Ectodermal cell (in vitro differentiated cells): ENCODE results near the gene MT1X.
"Not testable (repeated sequence)": the region's sequence is repeated elsewhere in the genome, so short reads cannot be mapped to it uniquely, and the experiment has no call there.

Experiments
- H3K27ac ChIP-seq: 2 replicates; pipeline ENCODE4 v1.7.0; 2013; ENCODE audit warnings: mild to moderate bottlenecking, low read depth, low read length; ENCODE audit not compliant: insufficient read depth, poor library complexity, severe bottlenecking
- H3K27me3 ChIP-seq: 2 replicates; pipeline ENCODE4 v1.7.0; 2013; ENCODE audit warnings: mild to moderate bottlenecking, low read length; ENCODE audit not compliant: insufficient read depth, control insufficient read depth, poor library complexity, severe bottlenecking
- H3K36me3 ChIP-seq: one replicate; pipeline ENCODE4 v1.7.0; 2013; ENCODE audit warnings: low read length; ENCODE audit not compliant: control insufficient read depth, insufficient read depth
- H3K4me1 ChIP-seq: one replicate; pipeline ENCODE4 v1.7.0; 2013; ENCODE audit warnings: low read length; ENCODE audit not compliant: control insufficient read depth, insufficient read depth
- H3K4me3 ChIP-seq: 2 replicates; pipeline ENCODE4 v1.7.0; 2013; ENCODE audit warnings: low read depth, low read length, control low read depth; ENCODE audit not compliant: insufficient read depth
- H3K9me3 ChIP-seq: 2 replicates; pipeline ENCODE4 v1.7.0; 2013; ENCODE audit warnings: mild to moderate bottlenecking, low read length, moderate library complexity; ENCODE audit not compliant: control insufficient read depth
- WGBS, 2 experiments: methylation state at CpG; one replicate each; pipeline ENCODE4 v1.1.7; 2013; ENCODE audit warnings: missing lambda C conversion rate in 2 of 2; 5-methylcytosine and 5-hydroxymethylcytosine counted together

Gene MT1X

DNA sequence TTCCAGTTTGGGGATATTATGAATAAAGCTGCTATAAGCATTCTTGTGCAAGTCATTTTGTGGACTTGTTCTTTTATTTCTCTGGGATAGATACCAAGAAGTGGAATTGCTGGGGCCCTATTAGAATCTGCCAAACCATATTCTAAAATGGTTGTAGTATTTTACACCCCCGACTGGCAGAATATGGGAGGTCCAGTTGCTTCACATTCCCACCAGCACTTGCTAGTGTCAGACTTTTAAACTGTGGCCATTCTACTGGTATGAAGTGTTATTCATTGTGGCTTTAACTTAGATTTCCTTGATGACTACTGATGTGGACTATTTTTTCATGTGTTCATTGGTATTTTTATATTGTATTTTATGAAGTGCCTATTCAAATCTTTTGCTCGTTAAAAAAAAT is 29.6 kb downstream of the MT1X start:
- Histone ChIP-seq H3K27me3 (no peaks in the 10 kb centered on the region), H3K27ac (no peak overlapping the region), H3K9me3 (no peaks in the 10 kb centered on the region), H3K4me3 (no peak overlapping the region), H3K36me3 (no peaks in the 10 kb centered on the region), H3K4me1 (no peaks in the 10 kb centered on the region)
- WGBS, 2 experiments = 94 to 95% methylated on average over 2 of the region's 2 CpGs

DNA sequence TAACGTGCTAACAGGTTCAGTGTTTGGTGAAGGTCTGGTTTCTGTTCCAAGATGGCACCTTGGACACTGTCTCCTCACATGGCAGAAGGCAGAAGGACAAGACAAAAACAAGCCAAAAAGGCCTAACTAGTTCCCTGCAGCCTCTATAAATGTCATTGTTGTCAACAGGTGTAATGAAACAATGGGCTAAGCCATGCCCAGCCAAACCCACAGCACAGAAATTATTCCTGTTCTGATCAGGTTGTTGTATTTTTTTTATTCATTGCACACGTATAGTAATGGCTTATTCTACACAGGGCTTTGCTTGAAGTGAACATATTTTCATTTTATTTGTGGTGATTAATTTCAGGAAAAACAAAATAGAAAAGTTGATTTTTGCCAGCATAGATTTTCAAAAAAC is 31.5 kb downstream of the MT1X start:
- Histone ChIP-seq H3K4me3 (no peak overlapping the region), H3K27me3 (no peaks in the 10 kb centered on the region), H3K36me3 (no peaks in the 10 kb centered on the region), H3K9me3 (no peaks in the 10 kb centered on the region), H3K4me1 (no peaks in the 10 kb centered on the region), H3K27ac (no peak overlapping the region)
- 91 to 94% methylated on average over 2 of the region's 2 CpGs for WGBS, 2 experiments

DNA sequence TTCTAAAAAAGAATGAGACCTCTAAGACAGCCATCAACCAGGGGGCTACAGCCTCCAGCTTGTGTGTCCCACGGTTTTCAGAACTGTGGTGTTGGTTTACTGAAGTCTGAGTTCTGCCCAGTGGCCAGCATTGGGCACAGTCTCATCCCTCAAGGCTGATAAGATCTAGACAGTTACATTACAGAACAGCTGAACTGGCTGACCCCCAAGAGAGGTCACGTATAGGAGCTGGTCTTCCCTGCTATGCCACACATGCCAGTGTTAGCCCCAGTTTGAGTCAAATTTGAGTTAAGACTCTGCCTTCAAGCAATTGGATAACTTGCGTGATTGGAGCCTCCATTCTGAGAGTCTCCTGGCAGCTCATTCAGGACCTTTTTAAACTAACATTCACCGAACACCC is 32.9 kb downstream of the MT1X start:
- WGBS, 2 experiments = 82 to 88% methylated on average over 4 of the region's 4 CpGs

DNA sequence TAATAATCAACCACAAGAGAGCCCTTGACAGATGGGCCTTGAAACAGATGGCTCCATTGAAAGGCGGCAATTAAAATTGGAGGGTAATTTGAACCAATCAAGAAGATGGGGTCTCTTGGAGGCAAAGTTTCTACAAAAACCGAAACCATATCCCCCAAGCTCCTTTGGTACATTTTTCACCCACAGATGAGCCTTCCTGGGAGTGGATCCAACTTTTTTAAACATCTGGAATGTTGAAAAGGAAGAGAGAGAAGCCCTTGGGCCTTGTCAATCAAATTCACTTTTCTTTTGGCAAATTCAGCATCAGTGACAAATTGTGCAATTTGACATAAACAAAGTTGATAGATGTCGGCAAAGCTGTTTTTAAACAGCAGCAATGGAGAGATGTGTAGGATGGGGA is 34.5 kb downstream of the MT1X start:
- H3K9me3 ChIP-seq = no peaks in the 10 kb centered on the region
- no peaks in the 10 kb centered on the region for H3K36me3 ChIP-seq
- H3K27me3 ChIP-seq = peaks cover 4% of the 10 kb centered on the region
- 90 to 95% methylated on average over 2 to 3 of the region's 3 CpGs for WGBS, 2 experiments
- no peak overlapping the region for H3K27ac ChIP-seq
- H3K4me3 ChIP-seq = no peak overlapping the region
- H3K4me1 ChIP-seq = no peaks in the 10 kb centered on the region

More for the DNA sequence above, 32.9 kb downstream of the MT1X start:
- Histone ChIP-seq H3K4me3 (no peak overlapping the region), H3K9me3 (no peaks in the 10 kb centered on the region), H3K36me3 (no peaks in the 10 kb centered on the region), H3K27me3 (peaks cover 4% of the 10 kb centered on the region), H3K4me1 (no peaks in the 10 kb centered on the region), H3K27ac (no peak overlapping the region)

DNA sequence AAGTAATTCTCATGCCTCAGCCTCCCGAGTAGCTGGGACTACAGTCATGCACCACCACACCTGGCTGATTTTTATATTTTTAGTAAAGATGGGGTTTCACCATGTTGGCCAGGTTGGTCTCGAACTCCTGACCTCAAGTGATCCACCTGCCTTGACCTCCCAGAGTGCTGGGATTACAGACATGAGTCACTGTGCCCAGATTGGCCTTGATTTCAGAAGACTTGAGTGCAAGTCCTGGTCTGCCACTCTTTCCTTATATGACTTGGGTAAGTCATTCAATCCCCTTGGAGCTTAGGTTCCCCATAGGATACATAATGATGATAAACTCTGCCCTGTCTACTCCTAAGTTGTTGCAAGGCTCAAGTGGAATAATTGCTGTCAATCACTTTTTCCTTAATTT is 35.3 kb downstream of the MT1X start:
- not testable (repeated sequence) for H3K9me3 ChIP-seq, H3K27ac ChIP-seq, H3K4me3 ChIP-seq, H3K36me3 ChIP-seq, H3K27me3 ChIP-seq, H3K4me1 ChIP-seq
- 81 to 94% methylated on average over 2 of the region's 2 CpGs for WGBS, 2 experiments

DNA sequence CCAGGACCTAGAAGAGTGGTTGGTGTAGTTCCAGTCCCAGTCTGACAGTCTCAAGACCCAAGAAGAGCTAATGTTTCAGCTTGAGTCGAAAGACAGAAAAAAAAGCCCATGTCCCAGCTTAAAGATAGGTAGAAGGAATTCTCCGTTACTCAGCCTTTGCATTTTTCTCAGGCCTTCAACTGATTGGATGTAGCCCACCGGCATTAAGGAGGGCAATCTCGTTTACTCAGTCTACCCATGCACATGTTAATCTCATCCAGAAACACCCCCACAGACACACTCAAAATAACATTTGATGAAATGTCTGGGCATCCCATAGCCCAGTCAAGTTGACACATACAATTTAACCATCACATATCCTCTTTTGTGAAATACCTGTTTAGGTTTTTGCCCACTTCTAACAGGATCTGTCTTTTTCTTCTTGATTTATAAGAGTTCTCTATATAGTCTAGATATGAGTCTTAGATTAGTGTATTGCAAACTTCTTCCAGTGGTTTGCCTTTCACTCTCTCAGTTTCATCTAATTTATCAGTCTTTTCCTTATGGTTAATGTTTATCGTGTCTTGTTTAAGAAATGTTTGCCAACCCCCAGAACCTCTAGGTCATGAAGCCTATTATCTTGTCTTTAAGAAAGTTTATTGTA is 40.1 kb downstream of the MT1X start:
- Histone ChIP-seq H3K27ac (no peak overlapping the region), H3K36me3 (no peaks in the 10 kb centered on the region), H3K4me3 (no peak overlapping the region), H3K27me3 (peaks cover 4% of the 10 kb centered on the region), H3K9me3 (no peaks in the 10 kb centered on the region), H3K4me1 (no peaks in the 10 kb centered on the region)
- 83 to 87% methylated on average over 4 to 5 of the region's 5 CpGs for WGBS, 2 experiments

DNA sequence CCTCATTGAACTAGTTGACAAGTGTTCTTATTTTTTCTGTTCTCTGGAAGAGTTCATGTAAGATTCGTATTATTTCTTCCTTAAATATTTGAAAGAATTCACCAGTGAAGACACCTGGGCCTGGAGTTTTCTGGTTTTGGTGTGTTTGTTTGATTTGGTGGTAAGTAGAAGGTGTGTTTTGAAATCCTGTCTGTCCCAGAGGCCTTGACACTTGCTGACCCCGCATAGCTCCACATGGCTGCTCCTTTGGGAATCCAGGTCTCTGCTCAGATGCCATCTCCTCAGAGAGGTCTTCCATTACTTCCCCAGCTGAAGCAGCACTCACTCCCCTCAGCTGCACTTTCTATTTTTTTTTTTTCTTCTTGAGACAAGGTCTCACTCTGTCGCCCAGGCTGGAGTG is 41.9 kb downstream of the MT1X start:
- H3K27me3 ChIP-seq = peaks cover 4% of the 10 kb centered on the region
- H3K36me3 ChIP-seq = no peaks in the 10 kb centered on the region
- WGBS, 2 experiments = 92 to 95% methylated on average over 3 of the region's 3 CpGs

DNA sequence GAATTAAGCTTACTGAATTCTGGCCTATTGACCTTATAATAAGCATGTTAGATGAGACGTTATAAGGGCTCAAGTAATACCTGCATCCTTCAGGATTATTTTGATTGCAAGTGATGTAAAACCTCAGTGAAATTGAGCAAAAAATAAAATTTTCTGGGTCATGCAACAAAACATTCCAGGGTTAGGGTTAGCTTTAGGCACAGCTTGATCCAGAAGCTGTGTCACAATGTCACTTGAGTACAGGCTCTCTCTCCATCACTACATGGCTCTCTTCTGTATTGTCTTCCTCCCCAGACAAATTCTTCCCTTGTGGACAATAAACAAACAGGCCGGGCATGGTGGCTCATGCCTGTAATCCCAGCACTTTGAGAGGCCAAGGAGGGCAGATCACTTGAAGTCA is 44.0 kb downstream of the MT1X start:
- peaks cover 7% of the 10 kb centered on the region for H3K4me1 ChIP-seq
- no peaks in the 10 kb centered on the region for H3K9me3 ChIP-seq
- H3K4me3 ChIP-seq = no peak overlapping the region
- WGBS, 2 experiments = 81 to 88% methylated on average over 2 of the region's 2 CpGs
- H3K36me3 ChIP-seq = no peaks in the 10 kb centered on the region
- no peak overlapping the region for H3K27ac ChIP-seq
- H3K27me3 ChIP-seq = no peaks in the 10 kb centered on the region

More for the DNA sequence above, 41.9 kb downstream of the MT1X start:
- H3K9me3 ChIP-seq = no peaks in the 10 kb centered on the region
- peaks cover under 1% of the 10 kb centered on the region for H3K4me1 ChIP-seq
- H3K27ac ChIP-seq = no peak overlapping the region
- no peak overlapping the region for H3K4me3 ChIP-seq

DNA sequence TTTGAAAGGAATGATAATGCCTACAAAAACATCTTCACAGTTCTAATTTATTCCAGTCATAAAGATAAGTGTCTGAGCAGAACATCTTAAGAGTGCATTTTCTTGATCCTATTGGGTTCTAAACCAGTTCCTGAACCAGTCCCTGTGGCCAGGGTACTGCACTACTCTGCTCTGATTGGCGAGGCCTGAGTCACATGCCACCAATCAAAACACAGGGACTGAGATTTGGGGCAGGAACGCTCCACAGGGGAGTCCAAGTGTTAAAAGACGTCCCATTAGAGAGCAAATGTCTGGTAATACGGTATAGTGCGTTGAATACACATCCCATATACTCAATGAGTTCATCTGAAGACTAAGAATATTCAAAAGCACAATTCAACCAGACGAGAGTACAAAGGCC is 44.7 kb downstream of the MT1X start:
- WGBS, 2 experiments = 88 to 93% methylated on average over 6 of the region's 6 CpGs
- Histone ChIP-seq H3K27ac (no peak overlapping the region), H3K4me3 (no peak overlapping the region), H3K9me3 (no peaks in the 10 kb centered on the region), H3K27me3 (no peaks in the 10 kb centered on the region), H3K4me1 (peaks cover 7% of the 10 kb centered on the region), H3K36me3 (no peaks in the 10 kb centered on the region)

DNA sequence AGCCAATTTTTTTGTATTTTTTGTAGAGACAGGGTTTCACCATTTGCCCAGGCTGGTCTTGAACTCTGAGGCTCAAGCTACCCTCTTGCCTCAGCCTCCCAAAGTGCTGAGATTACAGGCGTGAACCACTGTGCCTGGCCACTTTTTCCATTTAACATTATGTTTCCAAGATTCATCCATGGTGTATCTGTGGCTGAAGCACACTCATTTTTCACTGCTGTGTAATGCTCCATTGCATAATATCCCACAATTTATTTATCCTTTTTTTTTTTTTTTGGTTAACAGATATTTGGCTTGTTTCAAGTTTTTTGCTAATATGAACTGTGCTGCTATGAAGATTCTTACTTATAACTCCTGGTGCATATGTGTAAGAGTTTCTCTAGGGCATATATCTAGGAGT is 45.8 kb downstream of the MT1X start:
- Histone ChIP-seq H3K4me1 (peaks cover 7% of the 10 kb centered on the region), H3K9me3 (no peaks in the 10 kb centered on the region), H3K27me3 (no peaks in the 10 kb centered on the region), H3K36me3 (no peaks in the 10 kb centered on the region), H3K4me3 (no peak overlapping the region), H3K27ac (no peak overlapping the region)
- 80 to 86% methylated on average over 1 of the region's 1 CpG for WGBS, 2 experiments
